GM19043 (cell line): ENCODE measurements around the gene GPR39.

Source experiments
- ATAC-seq: cut with Tn5 transposase; IDR thresholded peaks from one replicate; pipeline ENCODE4 v1.9.1; 2021; ENCODE audit warnings: low read depth; ENCODE audit not compliant: unreplicated experiment

Gene GPR39

GRCh38 chr2:132439703-132440398 is 23.2 kb downstream of the GPR39 start:
- ATAC-seq: no peak

- ATAC-seq: no peak
These were observed 24.4 kb downstream of the GPR39 start for GRCh38 chr2:132441051-132441450.

GRCh38 chr2:132442278-132442677 is 25.7 kb downstream of the GPR39 start:
- no peak for ATAC-seq

- no peak for ATAC-seq
These were observed 26.5 kb downstream of the GPR39 start for GRCh38 chr2:132443106-132443505.

GRCh38 chr2:132446444-132446843 is 29.8 kb downstream of the GPR39 start:
- no peak for ATAC-seq

- ATAC-seq: no peak
These were observed 31.7 kb downstream of the GPR39 start for GRCh38 chr2:132448331-132448730.

GRCh38 chr2:132448771-132449170 is 32.2 kb downstream of the GPR39 start:
- no peak for ATAC-seq

GRCh38 chr2:132449868-132450267 is 33.3 kb downstream of the GPR39 start:
- ATAC-seq: no peak

- ATAC-seq: no peak
These were observed 44.2 kb downstream of the GPR39 start for GRCh38 chr2:132460781-132461180.

- ATAC-seq: no peak
These were observed 45.6 kb downstream of the GPR39 start for GRCh38 chr2:132462236-132462635.

GRCh38 chr2:132463719-132464118 is 47.1 kb downstream of the GPR39 start:
- ATAC-seq: no peak

GRCh38 chr2:132465917-132466316 is 49.3 kb downstream of the GPR39 start:
- no peak for ATAC-seq

- no peak for ATAC-seq
These were observed 49.9 kb downstream of the GPR39 start for GRCh38 chr2:132466428-132467028.

GRCh38 chr2:132468821-132469675 is 52.4 kb downstream of the GPR39 start:
- no peak for ATAC-seq

GRCh38 chr2:132470746-132471145 is 54.1 kb downstream of the GPR39 start:
- ATAC-seq: no peak

- ATAC-seq: no peak
These were observed 56.7 kb downstream of the GPR39 start for GRCh38 chr2:132473174-132473883.

- ATAC-seq: no peak
These were observed 59.0 kb downstream of the GPR39 start for GRCh38 chr2:132475615-132476014.

GRCh38 chr2:132477436-132477835 is 60.8 kb downstream of the GPR39 start:
- no peak for ATAC-seq

GRCh38 chr2:132477962-132478361 is 61.4 kb downstream of the GPR39 start:
- ATAC-seq: no peak

- no peak for ATAC-seq
These were observed 62.0 kb downstream of the GPR39 start for GRCh38 chr2:132478461-132479105.
